Ishikawa (cell line): ENCODE measurements around the gene GRIA2.

ENCODE experiments used
- CEBPB ChIP-seq: IDR thresholded peaks from 2 replicates; pipeline ENCODE4 v1.6.1; 2012
- FOXM1 ChIP-seq: IDR thresholded peaks from 2 replicates; pipeline ENCODE4 v1.6.1; 2012; ENCODE audit warnings: low read depth, borderline replicate concordance
- RAD21 ChIP-seq: IDR thresholded peaks from 2 replicates; pipeline ENCODE4 v1.6.1; 2012; ENCODE audit warnings: low read depth
- ZBTB7A ChIP-seq: IDR thresholded peaks from 2 replicates; pipeline ENCODE4 v1.6.1; 2012; ENCODE audit warnings: low read depth
- TF ChIP-seq, protein P1 (sequence below): IDR thresholded peaks from 2 replicates; pipeline ENCODE4 v1.6.1; 2012

DNA sequence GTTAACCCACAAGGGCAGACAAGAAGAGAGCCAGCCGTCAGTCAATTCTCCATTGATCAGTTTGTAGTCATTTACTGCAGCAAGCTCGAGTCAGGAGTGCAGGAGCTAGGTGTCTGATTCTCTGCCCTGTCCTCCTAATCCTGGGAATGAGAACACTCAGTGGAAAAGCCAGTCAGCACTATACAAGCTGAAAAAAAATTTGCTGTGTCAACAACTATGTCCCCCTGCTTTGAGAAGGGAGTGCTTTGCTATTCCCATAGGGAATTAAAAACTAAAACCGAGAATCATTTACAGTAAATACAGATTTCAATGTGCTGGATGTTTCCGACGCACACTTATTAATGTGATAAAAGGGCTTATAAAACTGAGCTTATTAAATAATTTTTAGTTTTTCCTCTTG is 84.2 kb downstream of the GRIA2 start:
- TF ChIP-seq CEBPB (no peak), ZBTB7A (no peak), FOXM1 (no peak), RAD21 (no peak)
- TF ChIP-seq, protein P1, sequence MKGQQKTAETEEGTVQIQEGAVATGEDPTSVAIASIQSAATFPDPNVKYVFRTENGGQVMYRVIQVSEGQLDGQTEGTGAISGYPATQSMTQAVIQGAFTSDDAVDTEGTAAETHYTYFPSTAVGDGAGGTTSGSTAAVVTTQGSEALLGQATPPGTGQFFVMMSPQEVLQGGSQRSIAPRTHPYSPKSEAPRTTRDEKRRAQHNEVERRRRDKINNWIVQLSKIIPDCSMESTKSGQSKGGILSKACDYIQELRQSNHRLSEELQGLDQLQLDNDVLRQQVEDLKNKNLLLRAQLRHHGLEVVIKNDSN, result no peak
